ENCODE measurements around the gene COL11A2.
A peak's percentile ranks its signal among the peaks of the same experiment; 100 is the strongest.

Gene COL11A2

GRCh38 chr6:33206027-33206863, 14.0 kb upstream of the COL11A2 start:
- DNase-seq, result no peak

GRCh38 chr6:33205191-33206026, 13.1 kb upstream of the COL11A2 start:
- no peak for DNase-seq

DNA sequence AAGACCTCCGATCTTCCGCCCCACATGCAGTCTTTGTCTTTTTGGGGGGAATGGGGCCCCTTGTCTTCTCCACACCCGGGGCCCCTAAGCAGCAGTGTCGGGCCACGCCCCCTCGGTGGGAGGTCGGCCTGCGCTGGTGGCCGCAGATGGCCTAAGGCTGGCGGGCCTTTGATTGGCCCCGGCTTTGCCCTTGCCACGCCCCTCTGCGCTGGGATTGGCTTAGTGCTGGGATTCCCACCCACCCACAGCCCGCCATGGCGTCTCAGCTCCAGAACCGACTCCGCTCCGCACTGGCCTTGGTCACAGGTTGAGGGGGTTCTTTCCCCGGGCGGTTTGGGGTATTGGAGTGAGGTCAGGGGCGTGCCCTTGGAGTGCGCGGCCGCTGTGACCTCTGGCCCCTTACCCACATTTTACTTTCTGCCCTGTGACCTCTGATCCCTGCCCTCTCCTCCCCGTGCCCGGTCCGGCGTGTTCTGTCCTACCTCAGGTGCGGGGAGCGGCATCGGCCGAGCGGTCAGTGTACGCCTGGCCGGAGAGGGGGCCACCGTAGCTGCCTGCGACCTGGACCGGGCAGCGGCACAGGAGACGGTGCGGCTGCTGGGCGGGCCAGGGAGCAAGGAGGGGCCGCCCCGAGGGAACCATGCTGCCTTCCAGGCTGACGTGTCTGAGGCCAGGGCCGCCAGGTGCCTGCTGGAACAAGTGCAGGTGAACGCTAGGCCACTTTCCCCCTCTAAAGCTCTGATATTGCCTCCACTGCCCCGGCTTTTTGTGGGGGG, 12.3 kb upstream of the COL11A2 start, which contains the start of gene HSD17B8:
Gene HSD17B8, plus strand, starts transcription at position 241 of the 776 bp plus-strand sequence. Its CDS starts 14 bp downstream, at position 255.
- peak; percentile 89 for DNase-seq

DNA sequence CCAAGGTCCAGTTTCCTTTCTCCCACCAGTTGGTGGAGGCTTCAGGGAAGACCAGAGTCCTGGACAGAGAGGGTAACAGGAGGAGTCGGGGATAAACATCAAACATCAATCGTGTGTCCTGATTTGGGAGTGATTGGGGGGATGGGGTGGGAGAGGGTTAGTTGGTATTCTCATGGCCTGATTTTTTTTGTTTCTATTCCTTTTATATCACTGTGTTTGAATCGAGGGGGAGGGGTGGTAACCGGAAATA, 11.8 kb upstream of the COL11A2 start:
- DNase-seq, result no peak

DNA sequence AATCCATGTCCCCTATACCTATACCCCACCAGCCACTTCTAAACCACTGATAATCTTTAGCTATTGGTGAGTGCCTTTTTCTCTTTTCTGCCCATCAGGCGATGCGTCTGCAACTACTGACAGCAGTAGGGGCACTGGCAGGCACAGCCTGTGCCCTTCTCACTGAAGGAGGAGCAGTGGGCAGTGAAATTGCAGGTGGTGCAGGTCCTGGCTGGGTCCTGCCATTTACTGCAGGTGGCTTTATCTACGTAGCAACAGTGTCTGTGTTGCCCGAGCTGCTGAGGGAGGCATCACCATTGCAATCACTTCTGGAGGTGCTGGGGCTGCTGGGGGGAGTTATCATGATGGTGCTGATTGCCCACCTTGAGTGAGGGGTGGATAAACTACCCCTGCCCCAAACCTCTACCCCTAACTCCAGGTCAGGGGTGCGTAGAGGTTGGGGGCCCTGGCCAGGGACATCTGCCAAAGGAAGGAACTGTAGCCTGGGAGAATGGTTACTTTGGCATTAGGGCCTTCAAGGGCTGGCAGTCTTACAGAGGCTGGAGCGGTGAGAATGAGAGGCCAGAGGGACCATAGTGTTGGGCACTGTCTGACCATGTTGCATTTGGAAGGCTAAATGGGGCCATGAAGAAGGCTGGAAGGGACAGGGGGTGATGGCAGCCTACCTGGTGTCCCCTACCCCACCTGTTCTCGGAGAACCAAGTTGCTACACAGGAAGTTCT, 11.3 kb upstream of the COL11A2 start:
- no peak for DNase-seq

GRCh38 chr6:33202799-33203198, 10.5 kb upstream of the COL11A2 start:
- DNase-seq, result no peak

- no peak for DNase-seq
These were observed 9.7 kb upstream of the COL11A2 start for GRCh38 chr6:33201935-33202334.

DNA sequence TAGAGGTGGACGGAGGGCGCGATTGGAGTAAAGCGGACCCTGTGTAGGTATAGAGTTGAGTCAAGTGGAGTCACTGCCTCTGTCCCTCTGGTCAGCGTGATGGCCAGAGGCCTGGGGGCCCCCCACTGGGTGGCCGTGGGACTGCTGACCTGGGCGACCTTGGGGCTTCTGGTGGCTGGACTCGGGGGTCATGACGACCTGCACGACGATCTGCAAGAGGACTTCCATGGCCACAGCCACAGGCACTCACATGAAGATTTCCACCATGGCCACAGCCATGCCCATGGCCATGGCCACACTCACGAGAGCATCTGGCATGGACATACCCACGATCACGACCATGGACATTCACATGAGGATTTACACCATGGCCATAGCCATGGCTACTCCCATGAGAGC, 8.9 kb upstream of the COL11A2 start:
- no peak for DNase-seq

DNA sequence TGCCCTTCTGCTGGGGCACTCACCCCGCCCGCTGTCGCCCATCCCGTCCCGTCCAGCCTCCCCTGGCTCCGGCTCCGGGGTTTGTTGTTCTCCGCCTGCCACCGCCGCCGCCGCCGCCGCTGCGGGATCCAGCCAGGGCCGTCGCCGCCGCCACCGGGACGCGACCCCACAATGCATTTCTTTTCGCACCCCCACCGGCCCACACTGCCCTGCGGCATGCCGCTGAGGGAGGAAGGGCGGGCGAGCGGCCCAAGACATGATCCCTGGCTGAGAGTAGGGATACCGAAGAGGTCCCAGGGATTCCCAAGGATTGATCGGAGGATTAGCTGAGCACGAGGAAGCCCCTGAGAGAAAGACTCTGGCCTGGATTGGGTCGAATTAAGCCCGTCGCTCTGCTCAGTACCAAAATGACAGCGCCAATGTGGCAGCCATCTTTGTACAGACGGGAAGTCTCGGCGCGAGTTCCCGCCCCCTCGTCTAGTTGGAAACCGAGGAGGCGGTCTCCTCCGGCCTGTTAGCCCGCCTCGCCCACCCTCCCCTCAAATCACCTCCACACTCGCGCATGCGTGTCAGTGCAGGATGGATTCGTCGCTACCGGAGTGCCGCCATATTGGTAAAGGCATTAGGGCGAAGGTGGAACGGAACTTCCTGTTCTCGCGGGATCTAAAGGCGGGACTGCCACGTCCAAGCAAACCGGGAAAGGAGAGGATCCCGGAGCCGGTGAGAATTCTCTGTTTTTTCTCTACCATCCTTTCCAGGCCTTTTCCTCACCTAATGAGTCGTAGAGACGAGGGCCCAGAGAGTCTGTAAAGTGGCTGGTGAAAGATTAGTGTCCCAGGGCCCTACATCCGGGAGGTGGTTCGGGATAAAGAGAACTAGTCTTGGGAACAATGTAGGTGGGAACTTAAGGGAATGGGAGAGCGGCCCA, 8.2 kb upstream of the COL11A2 start, which contains the start of the genes RXRB and SLC39A7:
Gene RXRB, minus strand, starts transcription at position 447 of the 928 bp plus-strand sequence. Its CDS starts 189 bp downstream, at position 258.
Gene SLC39A7, plus strand, starts transcription at position 649 of the 928 bp plus-strand sequence. CDS start 379 bp downstream, outside the sequence.
- DNase-seq, result peak; percentile 100

DNA sequence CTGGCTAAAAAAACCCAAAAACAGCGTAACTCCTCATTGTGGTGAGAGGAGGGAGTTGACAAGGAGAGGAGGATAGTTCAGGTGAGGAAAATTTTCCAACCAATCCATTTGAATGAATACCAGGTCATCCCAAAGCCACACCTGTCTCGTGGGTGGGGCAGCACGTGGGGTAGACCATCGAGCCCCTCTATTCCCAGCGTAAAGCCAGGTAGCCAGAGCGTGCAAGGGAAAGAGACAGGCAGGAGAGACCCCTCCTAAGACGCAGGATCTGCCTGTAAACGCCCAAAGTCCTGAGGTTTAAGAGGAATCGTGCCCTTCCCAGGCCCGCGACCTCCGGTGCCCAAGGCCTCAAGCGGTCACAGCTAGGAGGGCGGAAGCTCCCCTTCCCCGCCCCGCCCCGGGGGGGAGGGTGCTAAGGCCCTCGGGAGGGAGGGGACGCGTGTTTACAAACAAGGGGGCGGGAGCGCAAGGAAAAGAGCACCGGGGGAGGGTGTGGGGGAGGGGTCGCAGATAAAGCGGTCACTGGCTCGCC, 7.5 kb upstream of the COL11A2 start:
- peak; percentile 82 for DNase-seq

DNA sequence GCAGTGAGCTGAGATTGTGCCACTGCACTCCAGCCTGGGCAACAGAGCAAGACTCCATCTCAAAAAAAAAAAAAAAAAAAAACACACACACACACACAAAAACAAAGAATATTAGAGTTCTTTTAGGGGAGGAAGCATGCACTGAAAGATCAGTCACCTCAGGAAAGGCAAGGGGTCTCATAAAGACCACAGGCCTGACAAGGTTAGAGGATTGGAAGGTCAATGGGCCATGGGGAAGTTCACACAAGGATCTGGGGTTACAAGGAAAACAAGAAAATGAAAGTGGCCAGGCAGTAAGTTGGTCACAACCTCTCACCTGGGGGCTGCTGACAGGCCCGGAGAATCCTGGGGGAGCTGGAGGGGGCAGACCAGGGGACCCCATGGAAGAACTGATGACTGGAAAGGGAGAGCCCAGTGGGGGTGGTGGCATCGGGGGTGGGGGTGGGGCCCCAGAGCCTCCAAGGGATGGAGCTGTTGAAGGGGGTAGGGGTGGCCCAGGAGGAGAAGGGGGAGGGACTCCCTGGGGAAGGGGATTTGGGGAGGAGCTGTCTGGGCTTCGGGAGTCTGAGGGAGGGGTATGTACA, 6.7 kb upstream of the COL11A2 start:
- DNase-seq, result no peak

- no peak for DNase-seq
These were observed 6.0 kb upstream of the COL11A2 start for GRCh38 chr6:33198159-33198852.

GRCh38 chr6:33197431-33198048, 5.3 kb upstream of the COL11A2 start:
- peak; percentile 76 for DNase-seq

DNA sequence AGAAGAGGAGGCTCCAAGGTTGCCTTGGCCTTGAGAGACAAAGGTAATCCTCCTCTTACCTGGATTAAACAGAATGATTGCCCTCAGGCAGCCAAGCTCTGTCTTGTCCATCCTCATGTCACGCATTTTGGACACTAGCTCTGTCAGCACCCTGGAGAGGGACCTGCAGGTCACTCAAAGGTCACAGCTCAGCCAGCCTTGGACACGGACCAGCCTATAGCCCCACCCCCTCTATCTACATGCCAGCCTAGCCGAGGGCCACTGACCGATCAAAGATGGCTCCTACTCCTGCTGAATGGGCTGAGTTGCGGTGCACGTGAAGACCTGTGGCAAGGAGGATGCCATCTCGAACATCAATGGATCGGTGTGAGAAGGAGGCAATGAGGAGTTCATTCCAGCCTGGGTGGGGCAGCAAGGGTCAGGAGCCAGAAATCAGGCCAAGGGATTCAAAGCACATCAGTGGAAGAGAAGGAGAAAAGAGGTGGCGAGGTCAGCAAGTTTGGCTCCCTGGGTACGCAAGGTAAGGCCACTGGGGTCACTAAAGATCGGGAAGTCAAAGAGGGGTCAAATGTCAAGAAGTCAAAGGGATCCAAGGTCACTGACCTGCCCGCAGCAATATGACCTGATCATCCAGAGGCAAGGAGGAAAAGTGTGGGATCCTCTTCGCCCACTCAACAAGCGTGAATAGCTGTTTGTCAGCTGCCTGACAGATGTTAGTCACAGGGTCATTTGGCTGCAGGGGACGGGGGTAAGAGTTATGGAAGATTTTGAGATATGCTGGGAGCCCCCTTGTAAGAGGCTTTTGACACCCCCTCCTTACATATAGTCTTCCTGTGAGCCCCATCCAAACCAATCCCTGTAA, 3.3 kb upstream of the COL11A2 start:
- DNase-seq, result no peak

GRCh38 chr6:33194431-33194979, 2.2 kb upstream of the COL11A2 start:
- no peak for DNase-seq

DNA sequence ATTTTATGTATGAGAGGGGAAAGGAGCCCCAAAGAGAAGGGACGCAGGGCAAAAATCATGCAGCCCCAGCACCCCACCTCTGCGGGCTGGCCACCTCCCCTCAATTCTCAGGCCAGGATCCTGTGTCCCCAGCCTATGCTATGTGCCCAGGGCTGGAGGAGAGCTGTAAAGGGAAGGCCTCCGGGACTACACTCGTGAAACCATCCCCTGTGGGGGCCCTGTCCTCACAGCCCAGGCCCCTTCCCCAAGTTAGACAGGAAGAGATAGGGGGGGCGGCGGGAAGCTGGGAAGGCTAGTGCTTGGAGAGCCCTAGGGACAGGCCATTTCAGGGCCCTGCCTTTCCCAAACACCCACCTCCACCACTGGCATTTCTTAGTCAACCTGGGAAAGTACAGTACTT, 1.4 kb upstream of the COL11A2 start:
- DNase-seq, result no peak

GRCh38 chr6:33192671-33193602, 670 bp upstream of the COL11A2 start:
- no peak for DNase-seq
